Left ventricle myocardium superior (tissue), 1 donor: Measurements from ENCODE around the gene EPC1. TPM values are rescaled to one million over a fixed set of nuclear protein-coding genes. Genes with fewer than 3 reads are reported as not detected.

Experiments used
- ATAC-seq: fragments of 200-7000 bp; cut with Tn5 transposase; one replicate; pipeline ENCODE4 v1.9.1; 2020; ENCODE audit warnings: mild to moderate bottlenecking, moderate library complexity
- DNase-seq: peaks from one replicate; pipeline ENCODE4 v3.0.0-alpha.2; 2020
- intact Hi-C: fragments of 100-400 bp; cut with micrococcal nuclease; formaldehyde crosslinking; loops from one replicate; pipeline ENCODE4 v1.11.0; 2022
- total RNA-seq: library from RNA; stranded (reverse); fragmentation: NEBNext Ultra II Directional; extraction: Animal tissue kit (Norgen Biotek cat#: 25700); gene quantifications from one replicate; pipeline ENCODE4 v1.2.1, GENCODE V29; 2021
- donor health status: DM: no; HTN: yes; CAD: no; lungs with severe emphysema.

Gene EPC1
- total RNA-seq, 1 donor from 2014 or later: 18.6 TPM

- DNase-seq (no peak), ATAC-seq (peak; percentile 0)
- intact Hi-C loops: loop anchor here (5.0 kb wide), 1 partner anchor 90 kb away; no protein-coding TSS in a partner anchor
Observed at GRCh38 chr10:32347363-32348022, 535 bp upstream of the EPC1 start.

DNA sequence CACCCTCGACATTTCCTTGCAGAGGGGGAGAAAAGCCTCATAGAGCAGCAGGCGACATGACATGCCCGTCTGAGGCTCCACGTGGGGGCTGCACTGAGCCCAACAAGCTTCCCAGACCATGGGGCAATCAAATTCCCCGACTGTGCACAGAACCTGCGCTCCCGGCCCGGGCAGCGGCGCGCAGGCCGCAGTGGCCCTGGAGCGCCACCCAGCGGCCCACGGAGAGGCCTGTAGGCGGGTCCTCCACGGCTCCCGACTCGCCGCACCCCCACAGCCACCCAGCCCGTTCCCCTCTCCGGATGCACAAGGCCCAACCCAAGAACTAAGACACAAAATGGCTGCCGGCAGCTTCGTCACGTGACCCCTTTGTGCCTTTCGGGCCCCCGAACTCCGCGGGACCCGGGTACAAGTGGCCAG, 816 bp downstream of the EPC1 start:
- intact Hi-C loops: loop anchor here (5.0 kb wide), 1 partner anchor 89 kb away; no protein-coding TSS in a partner anchor
- ATAC-seq (peak; percentile 97), DNase-seq (peak; percentile 97)

GRCh38 chr10:32341596-32341995, 5.4 kb downstream of the EPC1 start:
- intact Hi-C loops: no loop called here
- ATAC-seq (no peak), DNase-seq (no peak)

- DNase-seq: no peak
- intact Hi-C loops: no loop called here
- ATAC-seq: no peak
Observed at GRCh38 chr10:32340596-32341180, 6.3 kb downstream of the EPC1 start.

DNA sequence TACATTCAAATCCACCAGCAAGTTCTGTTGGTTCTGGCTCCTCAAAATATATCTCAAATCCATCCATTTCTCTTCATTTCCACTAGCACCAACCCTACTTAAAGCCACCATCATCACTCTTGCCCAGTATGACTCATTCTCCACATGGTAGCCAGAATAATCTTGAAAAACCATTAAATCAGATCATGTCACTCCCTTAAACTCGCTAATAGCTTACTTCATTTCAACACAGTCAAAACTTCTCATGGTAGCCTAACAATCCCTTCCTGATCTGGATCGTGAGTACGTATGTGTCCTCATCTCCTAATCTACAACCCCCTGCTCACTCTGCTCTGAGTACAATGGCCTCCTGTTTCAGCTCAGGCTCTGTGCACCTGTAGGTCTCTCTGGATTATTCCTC, 8.7 kb downstream of the EPC1 start:
- ATAC-seq (no peak), DNase-seq (no peak)
- intact Hi-C loops: no loop called here

DNA sequence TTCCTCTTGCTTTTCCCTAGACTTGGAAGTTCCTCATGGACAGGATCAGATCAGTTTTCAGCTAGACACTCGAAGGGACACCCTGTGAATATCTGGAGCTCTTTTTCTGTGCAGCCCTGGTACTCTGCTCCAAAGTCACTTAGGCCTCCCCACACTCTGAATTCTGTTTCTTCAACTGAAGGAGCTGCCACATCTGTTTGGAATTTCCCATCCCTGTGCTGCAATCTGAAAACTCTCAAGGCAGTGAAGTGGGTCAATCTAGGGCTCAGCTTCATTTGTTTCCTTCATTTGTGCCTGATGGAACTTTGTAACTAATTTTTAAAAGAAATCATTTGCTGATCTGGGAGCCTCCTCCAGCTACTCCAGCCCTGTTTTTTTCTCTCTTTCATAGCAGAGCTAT, 9.6 kb downstream of the EPC1 start:
- DNase-seq (no peak), ATAC-seq (no peak)
- intact Hi-C loops: no loop called here

DNA sequence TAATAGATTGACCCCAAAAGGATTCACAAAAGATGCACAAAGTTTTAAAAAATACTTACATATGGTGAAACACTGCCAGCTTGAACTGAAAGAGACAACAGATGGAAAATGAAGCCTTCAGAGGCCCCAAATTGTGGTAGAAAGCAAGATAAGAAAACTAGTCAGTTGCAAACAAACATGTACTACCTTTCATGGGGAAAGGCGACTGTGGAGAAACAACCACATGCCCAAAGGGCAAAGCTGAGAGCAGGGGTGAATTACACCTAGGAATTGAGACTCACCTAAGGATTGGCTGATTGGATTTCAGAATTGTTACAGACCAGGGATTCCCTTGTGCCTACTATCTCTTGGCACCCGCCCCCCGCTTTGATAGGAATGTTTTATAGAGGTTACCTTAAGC, 13.1 kb downstream of the EPC1 start:
- ATAC-seq (no peak), DNase-seq (no peak)
- intact Hi-C loops: no loop called here

DNA sequence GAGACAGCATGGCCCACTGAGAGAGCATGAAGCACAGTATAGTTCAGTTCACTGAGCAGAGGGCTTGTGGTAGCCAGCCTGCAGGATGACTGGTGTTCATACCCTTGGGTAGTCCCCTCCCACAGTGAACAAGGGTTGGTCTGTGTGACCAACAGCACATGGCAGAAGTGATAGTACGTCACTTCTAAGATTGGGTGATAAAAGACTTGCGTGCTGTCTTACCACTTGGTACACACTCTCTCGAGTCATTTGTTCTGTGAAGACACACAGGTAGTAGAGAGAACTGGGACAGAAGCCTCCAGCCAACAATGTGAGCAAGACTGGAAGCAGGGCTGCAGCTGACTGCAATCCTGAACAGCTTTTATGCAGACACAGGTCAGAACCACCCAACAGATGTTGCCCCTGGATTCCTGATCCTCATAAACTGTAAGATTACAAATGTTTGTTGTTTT, 14.6 kb downstream of the EPC1 start:
- intact Hi-C loops: no loop called here
- peak; percentile 55 for ATAC-seq
- no peak for DNase-seq

DNA sequence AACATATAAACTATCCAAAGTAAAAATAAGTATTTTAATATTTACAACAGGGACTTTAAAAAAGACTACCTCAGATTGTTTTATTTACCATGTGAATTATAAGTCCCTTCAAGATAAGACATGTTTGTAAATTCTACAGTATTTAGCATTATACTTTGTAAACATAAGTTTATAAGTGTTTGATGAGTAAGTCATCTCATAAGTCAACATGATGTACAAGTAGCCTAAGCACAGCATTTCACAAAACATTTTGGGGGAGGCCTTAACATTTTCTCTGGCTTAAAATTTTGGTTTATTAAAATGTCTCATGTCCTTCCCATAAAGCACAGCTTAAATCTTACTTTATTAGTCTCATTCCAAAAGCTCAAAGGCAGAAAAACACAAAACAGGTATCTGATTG, 15.4 kb downstream of the EPC1 start:
- ATAC-seq: no peak
- DNase-seq: no peak
- intact Hi-C loops: no loop called here

DNA sequence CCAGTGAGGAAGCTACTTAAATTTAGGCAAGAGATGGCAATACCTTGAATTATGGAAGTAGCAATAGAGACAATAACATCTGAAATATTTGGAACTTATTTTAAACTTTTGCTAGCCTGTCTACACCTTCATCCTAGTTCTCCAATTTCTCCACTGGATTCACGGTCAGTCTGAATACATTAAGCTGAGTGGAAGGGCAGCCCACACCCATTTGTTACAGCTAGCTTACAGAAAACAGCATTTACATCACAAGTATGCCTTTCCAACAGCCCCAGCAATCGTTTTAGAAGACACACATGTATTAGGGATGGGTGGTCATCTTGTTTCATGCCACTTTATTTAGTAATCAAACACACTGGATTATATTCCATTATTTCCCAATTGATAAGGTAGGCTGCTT, 16.7 kb downstream of the EPC1 start:
- DNase-seq (no peak), ATAC-seq (no peak)
- intact Hi-C loops: no loop called here

DNA sequence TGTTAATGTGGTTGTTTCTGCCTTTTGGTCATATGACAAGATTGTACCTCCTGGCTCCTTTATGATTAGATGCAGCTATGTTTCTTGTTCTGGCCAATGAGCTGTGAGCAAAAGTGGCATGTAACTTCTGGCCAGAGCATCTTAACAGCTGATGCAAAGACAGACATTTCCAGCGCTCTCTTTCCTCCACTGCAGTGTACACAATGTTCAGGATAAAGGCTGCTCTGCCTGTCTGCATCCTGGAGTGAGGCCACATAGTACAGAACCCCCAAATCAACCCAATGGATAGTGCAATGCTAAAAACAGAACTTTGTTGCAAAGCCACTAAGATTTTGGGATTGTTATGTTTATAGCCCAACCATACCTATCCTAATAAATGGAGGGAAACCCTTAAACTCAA, 17.9 kb downstream of the EPC1 start:
- intact Hi-C loops: no loop called here
- DNase-seq (no peak), ATAC-seq (peak; percentile 58)

DNA sequence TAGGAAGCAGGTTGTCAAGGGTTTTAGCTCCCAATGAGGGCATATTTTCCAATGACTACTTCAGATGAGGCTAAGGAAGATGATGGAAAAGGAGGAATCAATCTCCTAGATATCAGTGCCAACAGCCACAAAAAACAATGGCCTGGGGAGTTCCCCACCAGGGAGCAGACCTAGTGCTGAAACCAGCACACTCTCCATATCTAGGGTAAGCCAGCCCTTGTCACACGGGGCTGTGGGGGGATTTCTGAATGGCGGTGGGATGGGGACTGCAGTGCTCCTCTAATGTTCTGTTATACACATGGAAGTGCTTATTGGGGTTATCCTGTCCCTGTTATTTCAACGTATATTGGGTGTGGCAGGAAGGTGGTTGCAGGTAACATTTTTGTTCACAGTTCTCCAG, 18.5 kb downstream of the EPC1 start:
- ATAC-seq (peak; percentile 11), DNase-seq (no peak)
- intact Hi-C loops: no loop called here

DNA sequence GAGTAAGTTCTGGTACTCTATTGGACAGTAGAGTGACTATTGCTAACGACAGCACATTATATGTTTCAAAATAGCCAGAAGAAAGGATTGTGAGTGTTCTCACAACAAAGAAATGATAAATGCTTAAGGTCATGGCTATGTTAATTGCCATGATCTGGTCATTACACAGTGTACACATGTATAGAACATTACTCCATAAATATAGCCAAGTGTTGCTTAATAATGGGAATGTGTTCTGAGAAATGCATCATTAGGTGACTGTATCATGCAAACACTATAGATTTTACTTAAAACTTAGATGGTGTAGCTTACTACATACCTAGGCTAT, 19.6 kb downstream of the EPC1 start:
- intact Hi-C loops: no loop called here
- DNase-seq: no peak
- no peak for ATAC-seq

- intact Hi-C loops: no loop called here
- DNase-seq: no peak
- ATAC-seq: no peak
Observed at GRCh38 chr10:32326680-32327363, 20.1 kb downstream of the EPC1 start.

GRCh38 chr10:32326119-32326518, 20.8 kb downstream of the EPC1 start:
- no peak for DNase-seq
- intact Hi-C loops: no loop called here
- no peak for ATAC-seq

DNA sequence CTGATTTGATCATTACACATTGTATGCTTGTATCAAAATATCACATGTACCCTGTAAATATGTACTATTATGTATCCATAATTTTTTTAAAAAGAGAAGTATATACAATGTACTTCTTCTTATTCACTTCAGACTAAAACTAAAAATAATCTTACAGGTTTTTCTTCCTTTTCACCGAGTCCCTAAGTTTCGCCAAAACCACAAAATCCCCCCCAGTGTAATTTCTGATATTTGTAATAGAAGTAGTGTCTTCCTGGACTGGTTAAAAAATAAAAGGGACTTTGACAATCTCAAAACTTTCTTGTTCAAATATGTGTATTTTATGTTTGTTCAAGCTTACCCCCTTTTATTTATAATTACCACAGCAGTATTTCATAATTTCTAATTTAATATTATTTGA, 23.9 kb downstream of the EPC1 start:
- ATAC-seq (no peak), DNase-seq (no peak)
- intact Hi-C loops: no loop called here

DNA sequence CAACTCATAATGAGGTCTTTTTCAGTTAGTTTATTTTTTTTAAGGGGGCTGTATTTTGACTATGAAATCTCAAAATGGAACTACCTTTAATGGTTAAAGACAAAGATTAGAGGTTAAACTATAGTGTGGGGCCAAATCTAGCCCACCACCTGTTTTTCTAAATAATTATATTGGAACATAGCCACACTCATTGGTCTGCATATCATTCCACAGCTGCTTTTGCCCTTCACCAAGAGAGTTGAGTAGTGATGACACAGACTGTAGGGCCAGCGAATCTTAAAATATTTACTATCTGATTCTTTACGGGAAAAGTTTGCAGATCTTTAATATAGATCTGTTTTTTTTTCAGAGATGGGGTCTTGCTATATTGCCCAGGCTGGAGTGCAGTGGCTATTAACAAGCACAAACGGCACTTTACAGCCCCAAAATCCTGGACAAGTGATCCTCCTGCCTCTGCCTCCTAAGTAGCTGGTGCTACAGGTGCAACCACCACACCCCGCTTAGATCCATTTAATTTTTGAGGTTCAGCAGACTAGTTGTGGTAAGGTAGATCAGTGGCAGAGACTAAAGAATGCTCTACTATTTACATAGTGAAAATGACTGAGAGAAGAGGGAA, 25.8 kb downstream of the EPC1 start:
- no peak for DNase-seq
- intact Hi-C loops: no loop called here
- ATAC-seq: no peak

DNA sequence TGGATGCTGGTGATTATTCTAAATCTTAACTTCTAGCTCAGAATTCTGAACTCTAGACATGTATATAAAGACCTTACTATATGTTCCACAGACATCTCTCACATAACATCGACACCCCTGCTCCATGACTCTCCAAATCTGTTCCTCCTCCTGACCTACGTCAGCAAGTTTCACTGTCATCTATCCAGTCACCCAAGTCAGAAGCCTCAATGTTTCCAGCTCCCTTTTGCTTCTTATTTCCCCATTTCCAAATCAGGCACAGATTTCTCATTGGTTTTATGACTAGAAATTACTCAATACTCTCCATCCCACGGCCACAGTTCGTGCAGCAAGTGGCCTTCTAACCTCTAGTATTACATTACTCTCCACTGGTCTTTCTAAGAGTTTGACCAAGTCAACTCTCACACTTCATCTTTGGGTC, 28.5 kb downstream of the EPC1 start:
- DNase-seq: no peak
- intact Hi-C loops: no loop called here
- ATAC-seq: peak; percentile 26

DNA sequence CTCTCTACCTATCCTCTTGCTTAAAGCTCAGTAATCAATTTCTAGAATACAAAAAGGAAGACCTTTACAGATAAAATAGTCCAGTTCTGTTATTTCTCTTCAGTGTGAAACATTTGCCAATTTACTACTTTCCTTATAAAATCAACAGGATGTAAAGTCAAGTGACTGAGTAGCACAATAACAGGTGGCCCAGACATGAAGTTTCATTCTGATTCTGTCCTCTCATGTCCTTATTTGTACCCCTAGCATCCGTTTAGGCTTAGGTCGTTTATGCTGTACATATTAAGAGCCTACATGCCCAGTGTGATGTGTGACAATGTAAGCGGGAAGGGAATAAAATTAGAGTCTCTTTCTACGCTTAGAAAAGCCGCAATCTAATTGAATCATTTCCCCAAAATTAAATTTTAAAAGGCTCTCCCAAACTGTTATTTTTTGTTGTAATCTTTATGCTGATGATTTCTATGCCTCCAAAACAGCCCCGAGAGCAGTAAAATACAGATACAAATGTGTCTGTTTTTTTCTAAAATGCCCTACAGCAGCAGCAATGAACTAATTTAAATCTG, 29.1 kb downstream of the EPC1 start:
- ATAC-seq (no peak), DNase-seq (no peak)
- intact Hi-C loops: no loop called here

DNA sequence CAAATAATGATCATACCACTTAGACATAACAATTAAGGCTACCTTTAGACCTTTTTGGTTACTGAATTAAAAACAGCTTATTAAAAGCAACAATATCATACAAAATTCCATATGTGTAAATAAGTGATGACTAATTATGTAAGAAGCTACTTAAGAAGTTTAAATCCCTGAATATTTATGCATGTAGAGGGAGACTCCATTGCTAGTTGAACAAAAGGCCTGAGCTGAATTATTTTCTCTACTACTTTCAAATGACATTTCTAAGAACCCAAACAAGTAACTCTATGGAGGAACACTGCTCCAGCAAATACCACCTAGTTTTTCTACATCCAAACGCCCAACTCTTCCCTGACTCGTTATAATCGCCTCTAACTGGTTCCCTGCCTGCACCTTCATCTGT, 31.5 kb downstream of the EPC1 start:
- ATAC-seq: no peak
- DNase-seq: no peak
- intact Hi-C loops: no loop called here
